WERI-Rb-1 (cell line): Measurements from ENCODE around the gene TMEM38B.
A peak's percentile ranks its signal among the peaks of the same experiment; 100 is the strongest.

Experiments used
- DNase-seq: peaks from one replicate; pipeline ENCODE4 v3.0.0-alpha.2; 2020
- H3K27ac ChIP-seq: fragments of 250-450 bp; sonication (Bioruptor Pico); 2 replicates; pipeline ENCODE4 v1.5.1; 2020; ENCODE audit warnings: mild to moderate bottlenecking, moderate library complexity
- H3K27me3 ChIP-seq: fragments of 250-450 bp; sonication (Bioruptor Pico); 2 replicates; pipeline ENCODE4 v1.5.1; 2021; ENCODE audit warnings: mild to moderate bottlenecking, low read depth, moderate library complexity; ENCODE audit not compliant: insufficient read depth, severe bottlenecking
- H3K36me3 ChIP-seq: fragments of 250-450 bp; sonication (Bioruptor Pico); 2 replicates; pipeline ENCODE4 v1.5.1; 2020; ENCODE audit warnings: mild to moderate bottlenecking, moderate library complexity
- H3K4me3 ChIP-seq: 2 replicates; pipeline ENCODE4 v1.5.1; 2011; ENCODE audit warnings: low read depth, mild to moderate bottlenecking, control low read depth, low read length
- H3K9me3 ChIP-seq: fragments of 250-450 bp; sonication (Bioruptor Pico); 2 replicates; pipeline ENCODE4 v1.5.1; 2021; ENCODE audit warnings: mild to moderate bottlenecking, moderate library complexity; ENCODE audit not compliant: severe bottlenecking
- TF ChIP-seq, protein P1 (sequence below): IDR thresholded peaks from 2 replicates; pipeline ENCODE4 v1.5.1; 2011; ENCODE audit warnings: low read depth, mild to moderate bottlenecking, control low read depth, inconsistent platforms, low read length

TMEM38B gene

DNA sequence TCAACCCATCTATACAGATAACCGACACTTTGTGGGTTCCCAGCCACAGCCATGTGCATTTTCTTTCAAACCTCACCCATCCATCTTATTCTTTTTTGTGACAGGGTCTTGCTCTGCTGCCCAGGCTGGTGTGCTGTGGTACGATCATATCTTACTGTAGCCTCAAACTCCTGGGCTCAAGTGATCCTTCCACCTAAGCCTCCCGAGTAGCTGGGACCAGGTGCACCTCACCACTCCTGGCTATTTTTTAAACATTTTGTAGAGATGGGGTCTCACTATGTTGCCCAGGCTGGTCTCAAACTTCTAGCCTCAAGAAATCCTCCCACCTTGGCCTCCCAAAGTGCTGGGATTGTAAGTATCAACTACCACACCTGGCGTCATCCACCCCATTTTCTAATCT, 7.4 kb upstream of the TMEM38B start:
- H3K27ac ChIP-seq: no peak overlapping the region
- no peaks in the 10 kb centered on the region for H3K36me3 ChIP-seq

GRCh38 chr9:105690742-105691141, 3.6 kb upstream of the TMEM38B start:
- Histone ChIP-seq H3K9me3 (no peaks in the 10 kb centered on the region), H3K4me3 (no peak overlapping the region), H3K27me3 (no peaks in the 10 kb centered on the region), H3K36me3 (no peaks in the 10 kb centered on the region), H3K27ac (no peak overlapping the region)
- TF ChIP-seq, protein P1, sequence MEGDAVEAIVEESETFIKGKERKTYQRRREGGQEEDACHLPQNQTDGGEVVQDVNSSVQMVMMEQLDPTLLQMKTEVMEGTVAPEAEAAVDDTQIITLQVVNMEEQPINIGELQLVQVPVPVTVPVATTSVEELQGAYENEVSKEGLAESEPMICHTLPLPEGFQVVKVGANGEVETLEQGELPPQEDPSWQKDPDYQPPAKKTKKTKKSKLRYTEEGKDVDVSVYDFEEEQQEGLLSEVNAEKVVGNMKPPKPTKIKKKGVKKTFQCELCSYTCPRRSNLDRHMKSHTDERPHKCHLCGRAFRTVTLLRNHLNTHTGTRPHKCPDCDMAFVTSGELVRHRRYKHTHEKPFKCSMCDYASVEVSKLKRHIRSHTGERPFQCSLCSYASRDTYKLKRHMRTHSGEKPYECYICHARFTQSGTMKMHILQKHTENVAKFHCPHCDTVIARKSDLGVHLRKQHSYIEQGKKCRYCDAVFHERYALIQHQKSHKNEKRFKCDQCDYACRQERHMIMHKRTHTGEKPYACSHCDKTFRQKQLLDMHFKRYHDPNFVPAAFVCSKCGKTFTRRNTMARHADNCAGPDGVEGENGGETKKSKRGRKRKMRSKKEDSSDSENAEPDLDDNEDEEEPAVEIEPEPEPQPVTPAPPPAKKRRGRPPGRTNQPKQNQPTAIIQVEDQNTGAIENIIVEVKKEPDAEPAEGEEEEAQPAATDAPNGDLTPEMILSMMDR: peak; percentile 46
- DNase-seq: no peak

More for the DNA sequence above, 7.4 kb upstream of the TMEM38B start:
- no peak for DNase-seq
- Histone ChIP-seq H3K4me3 (no peak overlapping the region), H3K27me3 (no peaks in the 10 kb centered on the region), H3K9me3 (peaks cover 3% of the 10 kb centered on the region)
- TF ChIP-seq, protein P1: no peak

GRCh38 chr9:105693435-105694189, 729 bp upstream of the TMEM38B start:
- H3K27ac ChIP-seq: peak overlapping the region; percentile 76
- no peaks in the 10 kb centered on the region for H3K9me3 ChIP-seq
- peak overlapping the region; percentile 68 for H3K4me3 ChIP-seq
- peaks cover 10% of the 10 kb centered on the region for H3K36me3 ChIP-seq
- TF ChIP-seq, protein P1: no peak
- DNase-seq: no peak
- H3K27me3 ChIP-seq: no peaks in the 10 kb centered on the region

DNA sequence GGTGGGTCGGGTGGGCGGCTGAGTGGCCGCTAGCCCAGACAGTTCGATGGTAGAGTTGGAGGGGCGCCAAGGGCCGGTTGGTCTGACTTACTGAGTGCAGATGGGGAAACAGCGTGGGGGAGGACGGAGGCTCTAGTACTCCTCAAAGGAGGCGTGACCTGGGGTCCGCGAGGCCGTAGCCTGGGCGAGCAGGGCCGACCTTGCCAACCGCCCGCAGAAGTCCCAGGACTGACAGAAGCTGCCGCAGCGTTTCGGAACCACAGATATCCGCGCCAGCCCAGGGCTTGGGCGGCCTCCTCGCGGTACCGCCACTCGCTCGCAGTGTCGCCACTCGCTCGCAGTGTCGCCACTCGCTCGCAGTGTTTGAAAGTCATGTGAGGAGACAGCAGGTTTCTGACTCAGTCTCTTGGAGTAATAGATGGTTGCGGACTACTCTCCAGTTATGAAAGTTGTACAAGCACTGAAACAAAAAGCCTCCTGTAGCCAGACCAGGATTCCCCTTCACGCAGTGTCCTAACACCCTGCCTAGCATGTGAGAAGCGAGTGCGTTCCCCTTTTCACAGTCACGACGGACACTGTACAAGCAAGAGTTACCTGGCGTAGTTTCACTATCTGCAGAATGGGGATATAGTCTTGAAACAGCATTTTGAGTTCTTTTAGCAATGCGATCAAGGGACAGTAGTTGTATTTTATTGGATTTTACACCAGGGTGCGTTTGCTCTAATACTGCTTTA, 674 bp downstream of the TMEM38B start:
- peaks cover 10% of the 10 kb centered on the region for H3K36me3 ChIP-seq
- DNase-seq: peak; percentile 70
- peak overlapping the region; percentile 68 for H3K4me3 ChIP-seq
- peak overlapping the region; percentile 76 for H3K27ac ChIP-seq
- TF ChIP-seq, protein P1: no peak
- no peaks in the 10 kb centered on the region for H3K9me3 ChIP-seq
- H3K27me3 ChIP-seq: no peaks in the 10 kb centered on the region

DNA sequence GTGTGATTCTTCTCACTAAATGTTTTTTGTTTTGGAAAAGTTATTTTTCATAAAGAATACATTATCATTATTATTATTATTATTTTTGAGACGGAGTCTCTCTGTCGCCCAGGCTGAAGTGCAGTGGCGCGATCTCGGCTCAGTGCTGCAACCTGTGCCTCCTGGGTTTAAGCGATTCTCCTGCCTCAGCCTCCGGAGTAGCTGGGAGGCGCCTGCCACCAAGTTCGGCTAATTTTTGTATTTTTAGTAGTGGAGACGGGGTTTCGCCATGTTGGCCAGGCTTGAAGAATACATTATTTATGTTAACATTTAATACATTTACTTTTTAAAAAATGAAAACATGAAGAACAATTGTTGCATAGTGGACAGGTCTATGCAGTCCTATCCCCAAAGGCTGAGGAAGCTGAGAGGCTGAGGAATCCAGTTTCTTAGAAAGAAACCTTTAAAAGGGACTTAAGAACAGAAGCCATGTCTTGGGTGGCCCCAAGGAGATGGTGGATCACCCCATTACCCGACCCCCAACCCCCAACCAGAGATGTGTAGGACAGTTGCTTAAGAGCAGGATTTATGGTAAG, 2.0 kb downstream of the TMEM38B start:
- Histone ChIP-seq H3K36me3 (peaks cover 10% of the 10 kb centered on the region), H3K9me3 (no peaks in the 10 kb centered on the region), H3K4me3 (no peak overlapping the region), H3K27me3 (no peaks in the 10 kb centered on the region), H3K27ac (no peak overlapping the region)
- TF ChIP-seq, protein P1: no peak
- no peak for DNase-seq
